Activated T-helper 9 cell treated with anti-CD3 and anti-CD28 coated beads, Interleukin-2, amount 50 U/mL, for 16 hours (primary cell): Measurements from ENCODE around the gene PILRA.
A peak's percentile ranks its signal among the peaks of the same experiment; 100 is the strongest.
"Not testable (repeated sequence)": the region's sequence is repeated elsewhere in the genome, so short reads cannot be mapped to it uniquely, and the experiment has no call there.

ENCODE experiments used
- DNase-seq: peaks from one replicate; pipeline ENCODE4 v3.0.0-alpha.2; 2020; ENCODE audit warnings: low read depth

The PILRA gene

GRCh38 chr7:100373261-100373831, at the start of gene PILRA:
Gene PILRA (plus strand): TSS chr7:100373487. CDS start chr7:100373657, 170 bp downstream.
- no peak for DNase-seq

- not testable (repeated sequence) for DNase-seq
These were observed 49.1 kb upstream of the PILRA start for GRCh38 chr7:100324194-100324593.

GRCh38 chr7:100325671-100326070, 47.6 kb upstream of the PILRA start:
- DNase-seq = not testable (repeated sequence)

- not testable (repeated sequence) for DNase-seq
These were observed 46.4 kb upstream of the PILRA start for GRCh38 chr7:100326914-100327313.

GRCh38 chr7:100335566-100336466, 37.5 kb upstream of the PILRA start:
- DNase-seq = peak; percentile 81

GRCh38 chr7:100338083-100338696, 35.1 kb upstream of the PILRA start:
- not testable (repeated sequence) for DNase-seq

- DNase-seq = not testable (repeated sequence)
These were observed 32.0 kb upstream of the PILRA start for GRCh38 chr7:100341286-100341685.

- no peak for DNase-seq
These were observed 30.5 kb upstream of the PILRA start for GRCh38 chr7:100342765-100343164.

GRCh38 chr7:100344124-100344559, 29.1 kb upstream of the PILRA start:
- DNase-seq = not testable (repeated sequence)

- peak; percentile 67 for DNase-seq
These were observed 28.6 kb upstream of the PILRA start for GRCh38 chr7:100344560-100345287.

GRCh38 chr7:100345288-100345672, 28.0 kb upstream of the PILRA start:
- DNase-seq = peak; percentile 46

- DNase-seq = no peak
These were observed 26.4 kb upstream of the PILRA start for GRCh38 chr7:100346921-100347320.

- DNase-seq = no peak
These were observed 24.5 kb upstream of the PILRA start for GRCh38 chr7:100348805-100349204.

- DNase-seq = no peak
These were observed 23.5 kb upstream of the PILRA start for GRCh38 chr7:100349757-100350156.

- DNase-seq = no peak
These were observed 21.6 kb upstream of the PILRA start for GRCh38 chr7:100351657-100352058.

GRCh38 chr7:100352230-100352781, 21.0 kb upstream of the PILRA start:
- DNase-seq = not testable (repeated sequence)

GRCh38 chr7:100352984-100353684, 20.2 kb upstream of the PILRA start:
- DNase-seq = no peak

- DNase-seq = peak; percentile 23
These were observed 19.5 kb upstream of the PILRA start for GRCh38 chr7:100353685-100354330.

GRCh38 chr7:100356416-100357068, 16.7 kb upstream of the PILRA start:
- no peak for DNase-seq

- DNase-seq = no peak
These were observed 16.1 kb upstream of the PILRA start for GRCh38 chr7:100357131-100357561.
